ENCODE measurements around the gene BNIP5. TPM values are rescaled to one million over a fixed set of nuclear protein-coding genes. Genes with fewer than 3 reads are reported as not detected.

Gene BNIP5
- total RNA-seq, 1 experiment from 2014 or later: 0.94 TPM

DNA sequence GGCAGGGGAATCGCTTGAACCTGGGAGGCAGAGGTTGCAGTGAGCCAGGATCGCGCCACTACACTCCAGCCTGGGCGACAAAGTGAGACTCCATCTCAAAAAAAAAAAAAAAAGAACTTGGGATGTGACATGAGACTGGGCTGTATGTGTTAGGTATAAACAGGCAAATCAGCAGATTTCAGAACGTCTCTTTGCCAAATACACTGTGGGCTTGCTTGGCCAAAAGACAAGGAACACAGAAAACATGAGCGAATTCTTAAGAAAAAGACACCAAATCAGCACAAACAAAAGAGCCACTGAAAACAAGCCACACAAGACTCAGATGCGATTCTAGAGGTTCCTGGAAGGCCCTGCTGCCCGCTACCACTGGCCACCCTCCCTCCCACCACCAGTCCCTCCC is 38.3 kb upstream of the BNIP5 start:
- no peak for DNase-seq
- H3K36me3 Mint-ChIP-seq (ENCODE audit: insufficient read depth, unreplicated experiment): no peaks in the 10 kb centered on the region
- intact Hi-C loops (cut with micrococcal nuclease; ENCODE audit: unreplicated experiment): no loop called here
- H3K9me3 Mint-ChIP-seq (ENCODE audit: low read depth, unreplicated experiment): no peaks in the 10 kb centered on the region
- CTCF ChIA-PET: interaction anchor here (0.7 kb wide), 1 partner anchor 170 kb away, joined by 3 read pairs; no protein-coding TSS in a partner anchor
- no peak overlapping the region for H3K4me3 Mint-ChIP-seq (ENCODE audit: low read depth, unreplicated experiment)
- no TSS peak for BruUV-seq (replicated peaks)
- no peaks in the 10 kb centered on the region for H3K4me1 Mint-ChIP-seq (ENCODE audit: low read depth, unreplicated experiment)
- TF ChIP-seq, protein P1, sequence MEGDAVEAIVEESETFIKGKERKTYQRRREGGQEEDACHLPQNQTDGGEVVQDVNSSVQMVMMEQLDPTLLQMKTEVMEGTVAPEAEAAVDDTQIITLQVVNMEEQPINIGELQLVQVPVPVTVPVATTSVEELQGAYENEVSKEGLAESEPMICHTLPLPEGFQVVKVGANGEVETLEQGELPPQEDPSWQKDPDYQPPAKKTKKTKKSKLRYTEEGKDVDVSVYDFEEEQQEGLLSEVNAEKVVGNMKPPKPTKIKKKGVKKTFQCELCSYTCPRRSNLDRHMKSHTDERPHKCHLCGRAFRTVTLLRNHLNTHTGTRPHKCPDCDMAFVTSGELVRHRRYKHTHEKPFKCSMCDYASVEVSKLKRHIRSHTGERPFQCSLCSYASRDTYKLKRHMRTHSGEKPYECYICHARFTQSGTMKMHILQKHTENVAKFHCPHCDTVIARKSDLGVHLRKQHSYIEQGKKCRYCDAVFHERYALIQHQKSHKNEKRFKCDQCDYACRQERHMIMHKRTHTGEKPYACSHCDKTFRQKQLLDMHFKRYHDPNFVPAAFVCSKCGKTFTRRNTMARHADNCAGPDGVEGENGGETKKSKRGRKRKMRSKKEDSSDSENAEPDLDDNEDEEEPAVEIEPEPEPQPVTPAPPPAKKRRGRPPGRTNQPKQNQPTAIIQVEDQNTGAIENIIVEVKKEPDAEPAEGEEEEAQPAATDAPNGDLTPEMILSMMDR (IDR thresholded peaks at IDR 0.05; ENCODE audit: unreplicated experiment): no peak
- H3K27me3 Mint-ChIP-seq (ENCODE audit: unreplicated experiment): peaks cover 40% of the 10 kb centered on the region
- H3K27ac Mint-ChIP-seq (ENCODE audit: unreplicated experiment): no peak overlapping the region

DNA sequence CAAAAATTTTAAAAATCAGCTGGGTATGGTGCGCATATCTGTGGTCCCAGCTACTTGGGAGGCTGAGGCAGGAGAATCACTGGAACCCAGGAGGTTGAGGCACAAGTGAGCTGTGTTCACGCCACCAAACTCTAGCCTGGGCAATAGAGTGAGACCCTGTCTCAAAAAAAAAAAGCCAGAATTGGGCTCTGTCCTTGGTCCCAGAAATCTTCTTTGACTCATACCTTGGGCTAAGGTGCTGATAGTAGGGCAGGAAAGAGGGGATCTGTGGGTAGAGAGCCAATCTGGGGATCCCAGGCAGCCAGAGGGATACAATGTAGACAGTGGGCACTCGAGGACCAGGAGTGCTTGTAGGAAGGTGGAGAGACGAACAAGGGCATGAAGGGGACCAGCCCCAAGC is 37.5 kb upstream of the BNIP5 start:
- CTCF ChIA-PET: interaction anchor here (0.7 kb wide), 1 partner anchor 171 kb away, joined by 3 read pairs; no protein-coding TSS in a partner anchor
- intact Hi-C loops (cut with micrococcal nuclease; ENCODE audit: unreplicated experiment): no loop called here
- Mint-ChIP-seq H3K4me3 (ENCODE audit: low read depth, unreplicated experiment) (no peak overlapping the region), H3K27me3 (ENCODE audit: unreplicated experiment) (peaks cover 40% of the 10 kb centered on the region), H3K4me1 (ENCODE audit: low read depth, unreplicated experiment) (no peaks in the 10 kb centered on the region), H3K9me3 (ENCODE audit: low read depth, unreplicated experiment) (no peaks in the 10 kb centered on the region), H3K36me3 (ENCODE audit: insufficient read depth, unreplicated experiment) (no peaks in the 10 kb centered on the region), H3K27ac (ENCODE audit: unreplicated experiment) (no peak overlapping the region)
- no TSS peak for BruUV-seq (replicated peaks)
- no peak for DNase-seq
- TF ChIP-seq, protein P1 (IDR thresholded peaks at IDR 0.05; ENCODE audit: unreplicated experiment): no peak

GRCh38 chr6:36373368-36374019 is 36.8 kb upstream of the BNIP5 start:
- H3K27ac Mint-ChIP-seq (ENCODE audit: unreplicated experiment): no peak overlapping the region
- H3K4me1 Mint-ChIP-seq (ENCODE audit: low read depth, unreplicated experiment): no peaks in the 10 kb centered on the region
- no peak for DNase-seq
- CTCF ChIA-PET: no interaction called here
- H3K9me3 Mint-ChIP-seq (ENCODE audit: low read depth, unreplicated experiment): no peaks in the 10 kb centered on the region
- H3K27me3 Mint-ChIP-seq (ENCODE audit: unreplicated experiment): peaks cover 40% of the 10 kb centered on the region
- intact Hi-C loops (cut with micrococcal nuclease; ENCODE audit: unreplicated experiment): no loop called here
- no TSS peak for BruUV-seq (replicated peaks)
- TF ChIP-seq, protein P1 (IDR thresholded peaks at IDR 0.05; ENCODE audit: unreplicated experiment): no peak
- H3K4me3 Mint-ChIP-seq (ENCODE audit: low read depth, unreplicated experiment): no peak overlapping the region
- no peaks in the 10 kb centered on the region for H3K36me3 Mint-ChIP-seq (ENCODE audit: insufficient read depth, unreplicated experiment)

DNA sequence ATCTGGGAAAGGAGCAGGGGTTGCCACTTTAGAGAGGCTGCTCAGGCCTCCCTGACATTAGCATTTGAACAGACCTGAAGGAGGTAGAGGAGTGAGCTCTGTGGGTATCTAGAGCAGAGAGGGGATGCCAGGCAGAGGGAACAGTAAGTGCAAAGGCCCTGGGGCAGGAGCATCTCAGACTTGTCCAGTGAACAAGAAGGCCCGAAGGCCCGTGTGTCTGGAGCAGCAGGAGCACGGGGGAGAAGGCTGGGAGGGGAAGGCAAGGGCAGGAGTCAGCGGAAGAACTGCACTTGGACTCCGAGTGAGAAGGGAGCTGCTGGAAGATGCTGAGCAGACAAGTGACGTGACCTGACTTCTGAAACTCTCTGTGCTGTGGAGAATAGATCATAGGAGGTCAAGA is 35.4 kb upstream of the BNIP5 start:
- no TSS peak for BruUV-seq (replicated peaks)
- TF ChIP-seq, protein P1 (IDR thresholded peaks at IDR 0.05; ENCODE audit: unreplicated experiment): no peak
- Mint-ChIP-seq H3K27me3 (ENCODE audit: unreplicated experiment) (peaks cover 40% of the 10 kb centered on the region), H3K36me3 (ENCODE audit: insufficient read depth, unreplicated experiment) (no peaks in the 10 kb centered on the region), H3K27ac (ENCODE audit: unreplicated experiment) (no peak overlapping the region), H3K9me3 (ENCODE audit: low read depth, unreplicated experiment) (no peaks in the 10 kb centered on the region), H3K4me3 (ENCODE audit: low read depth, unreplicated experiment) (no peak overlapping the region), H3K4me1 (ENCODE audit: low read depth, unreplicated experiment) (no peaks in the 10 kb centered on the region)
- CTCF ChIA-PET: no interaction called here
- no peak for DNase-seq
- intact Hi-C loops (cut with micrococcal nuclease; ENCODE audit: unreplicated experiment): no loop called here

All from Calu3 (cell line).